GM20000 (cell line): ENCODE data around the gene KCNB1.

Experiments
- DNase-seq: peaks from one replicate; pipeline ENCODE4 v3.0.0; 2012; ENCODE audit warnings: low spot score
- TF ChIP-seq, protein P1 (sequence below): IDR thresholded peaks from 2 replicates; pipeline ENCODE4 v1.5.1; 2012; ENCODE audit warnings: mild to moderate bottlenecking, control low read depth; ENCODE audit errors: extremely low read depth, missing control alignments

KCNB1 gene

DNA sequence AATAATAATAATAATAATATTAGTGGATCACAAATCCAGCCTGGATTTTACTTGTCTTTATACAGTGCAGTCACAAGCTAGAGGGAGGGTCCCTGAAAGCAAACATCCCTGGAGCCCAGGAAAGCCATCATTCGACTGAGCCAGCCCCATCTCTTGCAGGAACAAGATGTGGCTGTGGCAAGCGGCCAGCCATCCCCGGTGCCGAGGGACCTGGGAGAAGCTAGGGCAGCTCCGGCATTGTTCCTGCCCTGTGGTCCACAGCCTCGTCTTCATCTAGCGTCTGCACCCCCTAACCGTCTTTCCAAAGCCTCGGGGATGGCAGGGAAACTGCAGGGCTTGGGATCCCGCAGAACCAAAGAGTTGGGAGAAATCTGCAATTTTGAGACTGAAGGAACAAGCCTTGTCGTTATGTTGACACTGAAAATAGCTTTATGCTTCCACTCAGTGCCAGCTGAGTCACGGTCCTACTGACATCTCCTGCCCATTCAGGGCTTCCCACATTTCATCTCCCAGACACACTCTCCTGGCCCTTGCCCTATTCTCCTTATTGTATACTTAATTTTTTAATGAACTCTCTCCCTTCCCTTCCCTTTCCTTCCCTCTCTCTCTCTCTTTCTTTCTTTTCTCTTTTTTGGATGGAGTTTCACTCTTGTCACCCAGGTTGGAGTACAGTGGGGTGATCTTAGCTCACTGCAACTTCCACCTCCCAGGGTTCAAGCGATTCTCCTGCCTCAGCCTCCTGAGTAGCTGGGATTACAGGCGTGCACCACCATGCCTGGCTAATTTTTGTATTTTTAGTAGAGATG, 142.1 kb downstream of the KCNB1 start:
- TF ChIP-seq, protein P1, sequence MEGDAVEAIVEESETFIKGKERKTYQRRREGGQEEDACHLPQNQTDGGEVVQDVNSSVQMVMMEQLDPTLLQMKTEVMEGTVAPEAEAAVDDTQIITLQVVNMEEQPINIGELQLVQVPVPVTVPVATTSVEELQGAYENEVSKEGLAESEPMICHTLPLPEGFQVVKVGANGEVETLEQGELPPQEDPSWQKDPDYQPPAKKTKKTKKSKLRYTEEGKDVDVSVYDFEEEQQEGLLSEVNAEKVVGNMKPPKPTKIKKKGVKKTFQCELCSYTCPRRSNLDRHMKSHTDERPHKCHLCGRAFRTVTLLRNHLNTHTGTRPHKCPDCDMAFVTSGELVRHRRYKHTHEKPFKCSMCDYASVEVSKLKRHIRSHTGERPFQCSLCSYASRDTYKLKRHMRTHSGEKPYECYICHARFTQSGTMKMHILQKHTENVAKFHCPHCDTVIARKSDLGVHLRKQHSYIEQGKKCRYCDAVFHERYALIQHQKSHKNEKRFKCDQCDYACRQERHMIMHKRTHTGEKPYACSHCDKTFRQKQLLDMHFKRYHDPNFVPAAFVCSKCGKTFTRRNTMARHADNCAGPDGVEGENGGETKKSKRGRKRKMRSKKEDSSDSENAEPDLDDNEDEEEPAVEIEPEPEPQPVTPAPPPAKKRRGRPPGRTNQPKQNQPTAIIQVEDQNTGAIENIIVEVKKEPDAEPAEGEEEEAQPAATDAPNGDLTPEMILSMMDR: no peak
- DNase-seq: no peak

DNA sequence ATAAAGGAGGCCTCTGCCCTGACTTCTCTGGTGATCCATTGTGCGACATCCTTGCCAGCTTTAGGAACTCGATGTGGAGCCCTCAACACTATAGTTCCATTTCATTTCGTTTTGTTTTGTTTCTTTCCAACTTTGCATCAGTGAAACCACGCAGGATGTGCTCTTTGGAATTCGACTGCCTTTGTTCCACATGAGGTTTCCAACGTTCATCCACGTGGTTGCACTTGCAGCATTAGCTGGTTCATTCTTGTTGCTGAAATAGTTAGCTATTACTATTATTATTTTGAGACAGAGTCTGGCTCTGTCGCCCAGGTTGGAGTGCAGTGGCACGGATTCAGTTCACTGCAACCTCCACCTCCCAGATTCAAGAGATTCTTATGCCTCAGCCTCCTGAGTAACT, 143.3 kb downstream of the KCNB1 start:
- TF ChIP-seq, protein P1: no peak
- DNase-seq: no peak

DNA sequence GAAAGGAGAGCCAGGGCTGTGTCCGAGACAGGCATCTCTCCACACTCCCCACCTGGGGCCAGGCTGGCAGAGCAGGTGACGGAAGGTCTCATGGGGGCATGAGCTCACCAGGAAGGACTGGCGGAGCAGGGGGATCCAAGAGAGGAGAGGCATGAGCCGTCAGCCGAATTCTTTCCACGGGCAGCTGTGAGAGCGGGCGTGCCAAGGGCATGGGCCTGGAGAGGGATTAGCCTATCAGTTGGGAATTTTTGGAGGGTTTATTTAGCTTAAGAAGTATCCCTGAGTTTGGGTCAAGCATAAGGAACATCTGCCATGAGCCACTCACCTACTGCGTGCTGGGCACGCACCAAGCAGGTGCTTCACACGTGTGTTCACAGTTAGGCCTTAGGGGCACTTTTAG, 144.4 kb downstream of the KCNB1 start:
- TF ChIP-seq, protein P1: no peak
- DNase-seq: no peak

DNA sequence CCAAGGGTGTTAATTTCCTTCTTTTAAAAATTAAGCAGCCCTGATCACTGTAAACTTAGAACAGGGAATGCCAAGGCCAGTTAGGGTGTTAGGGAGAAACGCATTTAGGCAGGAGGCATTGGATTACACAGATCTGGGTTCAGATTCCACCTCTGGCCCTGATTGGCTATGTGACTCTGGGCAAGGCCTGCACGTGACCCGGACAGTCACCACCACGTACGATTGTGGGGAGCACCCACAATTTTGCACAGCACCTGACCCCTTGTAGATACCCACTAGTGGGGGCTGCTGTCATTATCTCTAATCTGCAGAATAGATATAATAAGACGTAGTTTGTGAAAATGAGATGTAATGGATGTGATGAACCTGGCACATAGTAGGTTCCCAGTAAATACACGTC, 145.1 kb downstream of the KCNB1 start:
- DNase-seq: no peak
- TF ChIP-seq, protein P1: no peak

DNA sequence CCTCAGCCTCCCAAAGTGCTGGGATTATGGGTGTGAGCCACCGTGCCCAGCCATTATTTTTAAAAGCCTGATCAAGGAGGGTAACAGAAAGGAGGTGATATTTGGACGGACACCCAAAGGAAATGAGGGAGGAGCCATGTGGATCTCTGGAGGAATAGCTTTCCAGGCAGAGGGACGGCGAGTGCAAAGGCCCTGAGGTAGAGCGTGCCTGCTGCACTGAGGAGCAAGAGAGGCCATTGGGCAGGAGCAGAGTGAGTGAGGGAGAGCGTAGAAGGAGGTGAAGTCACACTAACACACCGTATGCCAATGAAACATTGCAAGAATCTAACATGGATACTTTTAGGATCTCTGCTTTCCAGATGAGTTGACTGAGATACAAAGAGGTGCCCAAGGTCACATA, 145.7 kb downstream of the KCNB1 start:
- no peak for DNase-seq
- TF ChIP-seq, protein P1: no peak

DNA sequence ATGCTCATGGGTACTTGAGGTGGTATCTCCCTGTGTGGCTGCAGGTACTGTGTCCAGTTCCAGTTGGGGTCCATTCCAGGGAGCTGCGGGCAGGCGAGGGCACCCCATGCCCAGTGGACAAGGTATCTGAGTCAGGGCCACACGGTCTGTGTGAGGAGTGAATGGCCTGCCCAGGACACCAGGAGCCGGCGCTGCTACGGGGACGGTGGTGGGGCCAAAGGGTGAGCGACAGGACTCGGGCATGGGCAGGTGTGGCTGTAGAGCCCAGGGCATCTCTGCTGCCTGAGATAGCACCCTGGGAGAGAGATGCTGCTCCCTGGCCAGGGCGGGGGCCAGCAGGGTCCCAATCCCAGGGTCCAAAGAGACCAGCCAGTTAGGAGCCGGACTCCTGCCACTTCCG, 147.0 kb downstream of the KCNB1 start:
- no peak for DNase-seq
- TF ChIP-seq, protein P1: no peak

DNA sequence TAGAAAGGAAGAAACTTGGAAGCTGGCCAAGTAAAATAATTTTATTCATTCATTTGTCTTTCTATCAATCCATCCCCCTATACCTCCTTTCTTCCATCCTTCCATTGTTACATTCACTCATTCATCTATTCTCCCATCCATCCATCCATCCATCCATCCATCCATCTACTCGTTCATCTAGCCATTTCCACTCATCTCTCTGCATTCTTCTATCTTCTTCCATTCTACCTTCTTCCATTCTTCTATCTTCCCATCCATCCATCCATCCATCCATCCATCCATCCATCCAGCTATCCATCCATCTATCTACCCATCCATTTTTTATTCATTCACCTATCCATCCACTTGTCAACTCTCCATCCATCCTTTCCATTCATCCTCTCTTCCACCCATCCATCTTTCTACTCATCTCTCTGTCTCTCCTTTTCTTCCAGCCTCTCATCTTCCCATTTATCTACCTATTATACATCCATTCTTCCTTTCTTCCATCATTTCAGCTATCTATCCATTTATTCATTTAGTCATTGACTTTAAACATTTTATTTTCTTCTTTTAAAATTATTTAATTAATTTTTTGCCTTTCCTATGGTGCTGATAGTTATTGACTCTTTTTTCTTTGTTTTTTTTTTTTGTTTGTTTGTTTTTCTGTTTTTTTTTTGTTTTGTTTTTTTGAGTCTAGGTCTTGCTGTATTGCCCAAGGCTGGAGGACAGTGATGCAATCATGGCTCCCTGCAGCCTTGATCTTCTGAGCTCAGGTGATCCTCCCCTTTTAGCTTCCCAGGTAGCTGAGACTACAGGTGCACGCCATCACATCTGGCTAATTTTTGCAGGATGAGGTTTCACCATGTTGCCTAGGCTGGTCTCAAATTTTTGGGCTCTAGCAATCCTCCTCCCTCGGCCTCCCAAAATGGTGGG, 151.5 kb downstream of the KCNB1 start:
- DNase-seq: no peak
- TF ChIP-seq, protein P1: no peak
